ENCODE data around the gene OLFM1.

Gene OLFM1

GRCh38 chr9:135084881-135085760, 2.3 kb upstream of the OLFM1 start:
- Mint-ChIP-seq H3K4me3 (no peak overlapping the region), H3K27ac (no peak overlapping the region), H3K27me3 (peaks cover 39 to 50% of the 10 kb centered on the region in 2 donors), H3K4me1 (ENCODE audit: low read depth in 2 of 2) (peaks cover 4 to 5% of the 10 kb centered on the region in 2 donors), H3K36me3 (ENCODE audit: insufficient read depth) (no peaks in the 10 kb centered on the region), H3K9me3 (no peaks in the 10 kb centered on the region)
- ATAC-seq (replicated peaks): no peak
- no peak for DNase-seq

- DNase-seq: no peak
Measured at GRCh38 chr9:135085830-135086546, 1.5 kb upstream of the OLFM1 start.

GRCh38 chr9:135086597-135087488, 625 bp upstream of the OLFM1 start:
- Mint-ChIP-seq H3K4me3 (no peak overlapping the region), H3K9me3 (no peaks in the 10 kb centered on the region), H3K36me3 (ENCODE audit: insufficient read depth) (no peaks in the 10 kb centered on the region), H3K4me1 (ENCODE audit: low read depth in 2 of 2) (peaks cover 4 to 5% of the 10 kb centered on the region in 2 donors), H3K27ac (no peak overlapping the region), H3K27me3 (peaks cover 39 to 58% of the 10 kb centered on the region in 2 donors)
- DNase-seq (no peak), ATAC-seq (replicated peaks) (no peak)

More at GRCh38 chr9:135085830-135086546, 1.5 kb upstream of the OLFM1 start:
- H3K27me3 Mint-ChIP-seq: peaks cover 39 to 58% of the 10 kb centered on the region in 2 donors
- H3K27ac Mint-ChIP-seq: no peak overlapping the region
- peaks cover 4 to 5% of the 10 kb centered on the region in 2 donors for H3K4me1 Mint-ChIP-seq (ENCODE audit: low read depth in 2 of 2)
- ATAC-seq (replicated peaks): no peak
- peak overlapping the region; percentile 16 to 25 for H3K4me3 Mint-ChIP-seq
- no peaks in the 10 kb centered on the region for H3K9me3 Mint-ChIP-seq
- no peaks in the 10 kb centered on the region for H3K36me3 Mint-ChIP-seq (ENCODE audit: insufficient read depth)

- ATAC-seq (replicated peaks): no peak
- Mint-ChIP-seq H3K36me3 (ENCODE audit: insufficient read depth) (no peaks in the 10 kb centered on the region), H3K27me3 (peaks cover 41 to 61% of the 10 kb centered on the region in 2 donors), H3K4me1 (ENCODE audit: low read depth in 2 of 2) (peaks cover 4 to 5% of the 10 kb centered on the region in 2 donors), H3K27ac (no peak overlapping the region), H3K9me3 (no peaks in the 10 kb centered on the region), H3K4me3 (no peak overlapping the region)
- no peak for DNase-seq
Measured at GRCh38 chr9:135087899-135088347, 455 bp downstream of the OLFM1 start.

- Mint-ChIP-seq H3K4me1 (ENCODE audit: low read depth in 2 of 2) (peaks cover 4 to 5% of the 10 kb centered on the region in 2 donors), H3K27me3 (peaks cover 41 to 61% of the 10 kb centered on the region in 2 donors), H3K9me3 (no peaks in the 10 kb centered on the region), H3K27ac (no peak overlapping the region), H3K36me3 (ENCODE audit: insufficient read depth) (no peaks in the 10 kb centered on the region), H3K4me3 (no peak overlapping the region)
- no peak for DNase-seq
- no peak for ATAC-seq (replicated peaks)
Measured at GRCh38 chr9:135088348-135088978, 995 bp downstream of the OLFM1 start.

GRCh38 chr9:135088979-135089847, 1.7 kb downstream of the OLFM1 start:
- DNase-seq (no peak), ATAC-seq (replicated peaks) (no peak)
- H3K4me3 Mint-ChIP-seq: no peak overlapping the region

GRCh38 chr9:135090081-135090480, 2.6 kb downstream of the OLFM1 start:
- ATAC-seq (replicated peaks) (no peak), DNase-seq (no peak)
- no peaks in the 10 kb centered on the region for H3K9me3 Mint-ChIP-seq
- H3K27ac Mint-ChIP-seq: no peak overlapping the region
- H3K4me3 Mint-ChIP-seq: no peak overlapping the region
- H3K4me1 Mint-ChIP-seq (ENCODE audit: low read depth in 2 of 2): peaks cover 4 to 5% of the 10 kb centered on the region in 2 donors
- no peaks in the 10 kb centered on the region for H3K36me3 Mint-ChIP-seq (ENCODE audit: insufficient read depth)
- H3K27me3 Mint-ChIP-seq: peaks cover 44 to 65% of the 10 kb centered on the region in 2 donors

More at GRCh38 chr9:135088979-135089847, 1.7 kb downstream of the OLFM1 start:
- no peak overlapping the region for H3K27ac Mint-ChIP-seq
- H3K36me3 Mint-ChIP-seq (ENCODE audit: insufficient read depth): no peaks in the 10 kb centered on the region
- no peaks in the 10 kb centered on the region for H3K9me3 Mint-ChIP-seq
- peaks cover 4 to 5% of the 10 kb centered on the region in 2 donors for H3K4me1 Mint-ChIP-seq (ENCODE audit: low read depth in 2 of 2)
- peaks cover 44 to 63% of the 10 kb centered on the region in 2 donors for H3K27me3 Mint-ChIP-seq

- Mint-ChIP-seq H3K27me3 (peaks cover 45 to 65% of the 10 kb centered on the region in 2 donors), H3K27ac (no peak overlapping the region), H3K4me1 (ENCODE audit: low read depth in 2 of 2) (peaks cover 4 to 5% of the 10 kb centered on the region in 2 donors)
Measured at GRCh38 chr9:135090547-135090946, 3.1 kb downstream of the OLFM1 start.

GRCh38 chr9:135091545-135091944, 4.1 kb downstream of the OLFM1 start:
- no peaks in the 10 kb centered on the region for H3K36me3 Mint-ChIP-seq (ENCODE audit: insufficient read depth)
- no peak for ATAC-seq (replicated peaks)
- peaks cover 36 to 65% of the 10 kb centered on the region in 2 donors for H3K27me3 Mint-ChIP-seq
- no peaks in the 10 kb centered on the region for H3K9me3 Mint-ChIP-seq
- H3K4me3 Mint-ChIP-seq: no peak overlapping the region
- no peak overlapping the region for H3K27ac Mint-ChIP-seq
- H3K4me1 Mint-ChIP-seq (ENCODE audit: low read depth in 2 of 2): no peaks in the 10 kb centered on the region
- DNase-seq: no peak

More at GRCh38 chr9:135090547-135090946, 3.1 kb downstream of the OLFM1 start:
- H3K36me3 Mint-ChIP-seq (ENCODE audit: insufficient read depth): no peaks in the 10 kb centered on the region
- no peaks in the 10 kb centered on the region for H3K9me3 Mint-ChIP-seq
- H3K4me3 Mint-ChIP-seq: no peak overlapping the region
- no peak for DNase-seq
- ATAC-seq (replicated peaks): no peak

- no peaks in the 10 kb centered on the region for H3K9me3 Mint-ChIP-seq
- H3K27me3 Mint-ChIP-seq: peaks cover 36 to 76% of the 10 kb centered on the region in 2 donors
- no peaks in the 10 kb centered on the region for H3K36me3 Mint-ChIP-seq (ENCODE audit: insufficient read depth)
- H3K4me3 Mint-ChIP-seq: no peak overlapping the region
- ATAC-seq (replicated peaks): no peak
- H3K4me1 Mint-ChIP-seq (ENCODE audit: low read depth in 2 of 2): no peaks in the 10 kb centered on the region
- H3K27ac Mint-ChIP-seq: no peak overlapping the region
- DNase-seq: no peak
Measured at GRCh38 chr9:135093111-135093510, 5.6 kb downstream of the OLFM1 start.

- no peak for DNase-seq
- Mint-ChIP-seq H3K9me3 (no peaks in the 10 kb centered on the region), H3K27me3 (peaks cover 34 to 82% of the 10 kb centered on the region in 2 donors), H3K27ac (no peak overlapping the region), H3K4me1 (ENCODE audit: low read depth in 2 of 2) (no peaks in the 10 kb centered on the region), H3K4me3 (no peak overlapping the region), H3K36me3 (ENCODE audit: insufficient read depth) (no peaks in the 10 kb centered on the region)
- ATAC-seq (replicated peaks): no peak
Measured at GRCh38 chr9:135093911-135094584, 6.6 kb downstream of the OLFM1 start.

Data from effector memory CD8-positive, alpha-beta T cell (primary cell).